NB4 (cell line): ENCODE measurements around the gene IGSF8.

Experiments used
- TF ChIP-seq, protein P1 (sequence below): IDR thresholded peaks from 2 replicates; pipeline ENCODE4 v1.6.1; 2011; ENCODE audit warnings: low read depth, low read length
- TF ChIP-seq, protein P2 (sequence below): IDR thresholded peaks from one replicate; pipeline ENCODE4 v1.5.1; 2012; ENCODE audit warnings: low read depth, low read length

DNA sequence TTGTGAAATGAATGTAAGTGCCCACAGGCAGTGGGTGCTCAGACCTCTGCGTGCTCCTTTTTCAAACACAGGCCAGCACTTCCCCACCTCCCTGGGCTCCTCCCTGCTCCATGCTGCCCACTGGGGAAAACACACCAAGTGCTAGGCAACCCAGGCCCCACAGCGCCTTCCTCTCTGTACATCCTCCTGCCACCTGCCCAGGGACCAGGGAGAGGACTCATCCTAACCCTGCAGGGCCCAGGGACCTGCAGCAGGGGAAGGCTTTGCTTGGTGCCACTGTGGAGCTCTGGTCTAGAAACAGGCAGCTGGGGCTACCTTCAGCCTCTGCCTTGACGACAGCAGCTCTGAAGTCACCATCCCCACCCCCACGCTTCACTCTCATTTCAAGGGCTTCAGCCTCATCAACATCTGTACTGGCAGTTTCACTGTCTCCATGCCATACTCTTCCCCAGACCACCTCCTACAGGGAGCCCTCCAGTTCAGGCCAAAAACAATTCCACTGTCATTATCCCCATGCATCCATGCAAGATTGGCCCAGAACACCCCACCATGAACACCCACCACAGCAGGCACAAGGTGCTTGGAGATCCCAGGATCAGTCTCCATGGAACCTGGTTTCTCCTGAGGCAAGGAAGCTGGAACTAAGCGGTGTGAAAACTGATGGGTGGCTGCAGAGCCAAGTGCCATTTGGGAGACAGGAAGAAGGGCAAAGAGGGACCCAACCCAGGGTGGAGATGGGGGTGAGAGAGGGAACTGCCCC lies 1.1 kb downstream of the IGSF8 start:
- TF ChIP-seq, protein P1, sequence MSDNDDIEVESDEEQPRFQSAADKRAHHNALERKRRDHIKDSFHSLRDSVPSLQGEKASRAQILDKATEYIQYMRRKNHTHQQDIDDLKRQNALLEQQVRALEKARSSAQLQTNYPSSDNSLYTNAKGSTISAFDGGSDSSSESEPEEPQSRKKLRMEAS, result no peak
- TF ChIP-seq, protein P2, sequence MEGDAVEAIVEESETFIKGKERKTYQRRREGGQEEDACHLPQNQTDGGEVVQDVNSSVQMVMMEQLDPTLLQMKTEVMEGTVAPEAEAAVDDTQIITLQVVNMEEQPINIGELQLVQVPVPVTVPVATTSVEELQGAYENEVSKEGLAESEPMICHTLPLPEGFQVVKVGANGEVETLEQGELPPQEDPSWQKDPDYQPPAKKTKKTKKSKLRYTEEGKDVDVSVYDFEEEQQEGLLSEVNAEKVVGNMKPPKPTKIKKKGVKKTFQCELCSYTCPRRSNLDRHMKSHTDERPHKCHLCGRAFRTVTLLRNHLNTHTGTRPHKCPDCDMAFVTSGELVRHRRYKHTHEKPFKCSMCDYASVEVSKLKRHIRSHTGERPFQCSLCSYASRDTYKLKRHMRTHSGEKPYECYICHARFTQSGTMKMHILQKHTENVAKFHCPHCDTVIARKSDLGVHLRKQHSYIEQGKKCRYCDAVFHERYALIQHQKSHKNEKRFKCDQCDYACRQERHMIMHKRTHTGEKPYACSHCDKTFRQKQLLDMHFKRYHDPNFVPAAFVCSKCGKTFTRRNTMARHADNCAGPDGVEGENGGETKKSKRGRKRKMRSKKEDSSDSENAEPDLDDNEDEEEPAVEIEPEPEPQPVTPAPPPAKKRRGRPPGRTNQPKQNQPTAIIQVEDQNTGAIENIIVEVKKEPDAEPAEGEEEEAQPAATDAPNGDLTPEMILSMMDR, result no peak
